ENCODE measurements around the gene CDKN2AIPNL.

CDKN2AIPNL gene, protein sequence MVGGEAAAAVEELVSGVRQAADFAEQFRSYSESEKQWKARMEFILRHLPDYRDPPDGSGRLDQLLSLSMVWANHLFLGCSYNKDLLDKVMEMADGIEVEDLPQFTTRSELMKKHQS

DNA sequence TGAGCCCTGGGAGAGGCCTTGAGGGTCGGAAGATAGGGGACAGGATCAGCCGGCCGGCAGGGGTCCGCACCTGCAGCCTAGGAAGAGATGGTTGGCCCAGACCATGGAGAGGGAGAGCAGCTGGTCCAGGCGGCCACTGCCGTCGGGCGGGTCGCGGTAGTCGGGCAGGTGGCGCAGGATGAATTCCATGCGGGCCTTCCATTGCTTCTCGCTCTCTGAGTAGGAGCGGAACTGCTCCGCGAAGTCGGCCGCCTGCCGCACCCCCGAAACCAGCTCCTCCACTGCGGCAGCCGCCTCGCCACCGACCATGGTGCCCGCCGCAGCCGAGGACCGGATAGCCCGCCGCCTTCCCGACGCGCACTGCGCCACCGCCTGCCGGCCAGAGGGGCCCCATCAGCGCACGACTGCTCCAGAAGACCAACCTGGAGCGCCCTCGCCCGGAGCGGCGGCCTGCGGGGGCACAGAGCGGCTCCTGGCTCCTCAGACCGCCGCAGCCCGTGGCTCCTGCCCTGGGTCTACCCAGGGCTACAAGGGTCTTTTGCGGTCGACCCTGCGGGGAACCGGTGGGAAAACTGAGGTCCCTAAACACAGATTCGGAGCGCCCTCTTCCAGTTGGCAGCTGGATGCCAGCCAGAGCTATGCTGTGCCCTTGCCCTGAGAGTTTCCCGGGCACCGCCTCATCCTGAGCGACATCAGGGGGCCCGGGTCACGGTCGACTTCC lies at the start of gene CDKN2AIPNL:
Gene CDKN2AIPNL (minus strand): TSS at position 336 of the 721 bp plus-strand sequence. CDS start 27 bp downstream, at position 309.
- peak; percentile 86 for DNase-seq

DNA sequence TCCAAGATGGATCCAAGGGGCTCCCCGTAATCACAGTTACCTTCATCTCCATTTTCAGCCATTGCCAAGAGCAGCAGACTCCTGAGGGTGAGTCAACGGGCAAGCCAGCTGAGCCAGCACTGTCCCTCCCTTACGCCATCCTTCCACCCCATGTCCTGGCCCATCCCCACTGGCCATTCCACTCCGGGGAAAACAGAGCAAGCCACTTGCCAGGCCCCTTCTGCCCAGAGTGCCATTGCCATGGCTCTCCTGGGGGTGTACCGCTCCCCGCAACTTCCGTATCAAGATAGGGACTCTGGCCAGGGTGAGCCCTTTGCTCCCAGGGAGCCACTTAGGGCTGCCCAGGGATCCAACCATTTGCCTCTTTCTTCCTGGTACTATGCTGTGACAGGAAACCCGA lies 48.9 kb upstream of the CDKN2AIPNL start:
- no peak for DNase-seq

DNA sequence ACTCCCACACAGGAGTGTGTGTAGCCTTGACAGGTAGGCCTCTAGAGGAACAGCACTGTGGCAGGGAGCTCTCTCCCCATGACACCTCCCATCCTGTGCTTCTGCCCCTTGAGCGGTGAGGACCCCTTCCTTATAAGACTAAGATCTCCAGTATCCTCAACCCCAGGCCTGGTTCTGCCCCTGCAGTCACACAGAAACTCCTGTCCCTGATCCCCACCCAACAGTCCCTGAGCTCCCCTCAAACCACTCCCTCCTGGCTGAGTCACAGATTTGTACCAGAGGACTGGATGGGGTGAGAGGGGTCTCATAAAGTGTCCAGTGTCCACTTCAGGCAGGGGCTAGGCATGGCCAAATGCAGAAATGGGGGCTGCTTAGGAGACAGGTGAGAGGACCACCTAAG lies 47.8 kb upstream of the CDKN2AIPNL start:
- DNase-seq = no peak

DNA sequence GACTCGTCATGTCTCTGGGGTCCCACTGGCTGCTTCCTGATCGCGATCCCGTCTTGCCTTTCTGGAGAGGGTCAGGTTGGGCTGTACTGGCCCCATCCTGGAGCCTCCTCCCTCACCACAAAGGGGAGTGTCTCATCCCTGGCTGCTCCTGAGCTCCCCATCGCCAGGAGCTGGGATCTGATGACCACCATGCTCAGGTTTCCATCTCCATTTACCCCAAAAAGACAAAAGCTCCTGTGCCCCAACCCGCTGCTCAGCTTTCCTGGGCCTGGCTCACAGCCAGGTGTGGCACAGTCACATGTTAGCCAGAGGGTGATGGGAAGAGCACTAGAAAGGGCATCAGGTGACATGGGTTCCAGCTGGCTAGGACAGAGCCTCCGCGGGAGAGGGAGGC lies 47.3 kb upstream of the CDKN2AIPNL start:
- DNase-seq = no peak

DNA sequence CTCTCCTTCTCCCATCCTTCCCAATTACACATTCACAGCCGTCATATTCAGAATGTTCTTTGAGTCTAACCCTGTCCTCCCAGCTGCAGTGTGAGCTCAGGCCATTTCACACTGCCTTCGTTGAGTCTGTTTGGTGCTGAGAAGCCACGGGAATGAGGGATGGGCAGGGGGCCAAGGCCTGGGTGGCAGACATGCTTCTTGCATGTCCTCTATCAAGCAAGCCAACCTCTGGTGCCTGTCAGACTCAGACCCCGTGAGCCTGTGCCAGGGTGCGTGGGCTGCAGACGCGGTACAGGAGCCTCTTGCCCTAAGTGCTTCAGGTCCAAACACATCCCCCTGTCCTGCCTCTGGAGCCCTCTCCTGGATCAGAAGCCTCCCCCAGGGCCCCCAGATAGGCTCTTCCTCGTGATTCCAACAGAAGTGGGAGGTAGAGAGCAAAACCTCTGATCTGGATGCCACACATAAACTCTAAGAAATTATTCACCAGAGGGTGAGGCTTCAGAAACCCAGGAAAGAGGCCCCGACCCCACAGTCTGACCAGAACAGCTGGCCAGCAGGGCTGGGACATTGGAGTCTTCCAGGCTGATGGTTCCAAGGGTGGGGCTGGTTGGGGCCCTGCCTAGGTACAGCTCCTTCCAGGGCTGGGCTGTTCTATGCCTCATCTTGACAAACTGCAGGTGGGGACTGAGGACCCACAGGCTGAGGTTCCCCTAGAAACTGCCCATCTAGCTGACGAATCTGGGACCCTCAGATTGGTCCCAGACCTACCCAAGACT lies 46.7 kb upstream of the CDKN2AIPNL start:
- no peak for DNase-seq

DNA sequence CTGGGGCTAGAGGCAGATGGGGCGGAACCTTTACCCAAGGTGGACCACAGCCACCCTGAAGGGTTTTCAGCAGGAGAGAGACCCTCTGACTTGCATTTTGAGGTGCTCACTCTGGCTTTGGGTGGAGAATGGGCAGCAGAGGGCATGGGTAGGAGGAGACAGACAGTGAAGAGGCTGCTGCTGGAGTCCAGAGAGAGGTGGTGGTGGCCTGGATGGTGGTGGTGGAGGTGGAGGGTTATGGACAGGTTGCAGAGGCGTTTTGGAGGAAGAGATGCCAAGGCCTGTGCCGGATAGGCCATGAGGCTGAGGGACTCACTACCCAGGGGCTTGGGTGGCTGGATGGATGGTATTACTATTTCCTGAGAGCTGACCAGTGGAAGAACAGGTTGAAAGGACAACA lies 46.1 kb upstream of the CDKN2AIPNL start:
- no peak for DNase-seq

DNA sequence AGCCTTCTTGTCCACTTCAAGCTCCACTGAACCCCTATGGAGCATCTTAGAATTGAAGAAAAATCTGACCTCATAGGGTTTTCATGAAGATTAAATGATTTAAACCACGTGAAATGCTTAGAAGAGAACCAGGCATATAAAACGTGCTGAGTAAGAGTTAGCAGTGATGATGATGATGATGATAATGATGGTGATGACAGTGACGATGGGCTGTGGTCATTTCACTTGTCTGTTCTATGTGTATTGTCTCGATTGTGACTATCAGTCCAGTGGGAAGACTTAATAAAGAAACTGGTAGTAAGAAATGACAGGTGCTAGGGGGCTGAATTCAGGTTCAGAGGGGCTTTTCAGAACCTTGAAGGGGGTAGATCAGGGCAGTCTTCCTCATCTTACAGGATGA lies 45.1 kb upstream of the CDKN2AIPNL start:
- no peak for DNase-seq

DNA sequence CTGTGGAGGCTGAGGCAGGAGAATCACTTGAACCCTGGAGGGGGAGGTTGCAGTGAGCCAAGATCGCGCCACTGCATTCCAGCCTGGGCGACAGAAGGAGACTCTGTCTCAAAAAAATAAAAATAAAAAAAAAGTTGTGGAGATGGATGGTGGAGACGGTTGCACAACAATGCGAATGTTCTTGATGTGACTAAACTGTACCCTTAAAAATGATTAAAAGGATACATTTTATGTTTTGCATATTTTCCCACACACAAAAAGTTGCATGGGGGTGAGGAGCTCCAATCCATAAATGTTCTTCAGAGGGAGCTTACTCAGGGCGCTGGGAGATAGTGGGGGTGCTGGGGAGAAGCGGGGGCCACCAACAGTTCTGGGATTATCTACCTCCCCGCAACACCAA lies 43.8 kb upstream of the CDKN2AIPNL start:
- no peak for DNase-seq

DNA sequence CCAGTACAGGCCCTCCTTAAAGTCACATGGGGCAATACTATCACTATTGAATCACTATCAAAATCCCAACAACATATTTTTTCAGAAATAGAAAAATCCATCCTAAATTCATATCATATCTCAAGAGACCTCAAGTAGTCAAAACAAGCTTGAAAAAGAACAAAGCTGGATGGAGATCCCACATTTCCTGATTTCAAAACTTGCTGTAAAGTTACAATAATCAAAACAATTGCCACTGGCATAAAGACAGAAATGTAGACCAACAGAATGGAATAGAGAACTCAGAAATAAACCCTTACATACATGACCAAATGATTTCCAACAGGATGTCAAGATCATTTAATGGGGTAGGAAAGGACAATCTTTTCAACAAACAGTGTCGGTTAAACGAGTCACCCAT lies 41.3 kb upstream of the CDKN2AIPNL start:
- no peak for DNase-seq

DNA sequence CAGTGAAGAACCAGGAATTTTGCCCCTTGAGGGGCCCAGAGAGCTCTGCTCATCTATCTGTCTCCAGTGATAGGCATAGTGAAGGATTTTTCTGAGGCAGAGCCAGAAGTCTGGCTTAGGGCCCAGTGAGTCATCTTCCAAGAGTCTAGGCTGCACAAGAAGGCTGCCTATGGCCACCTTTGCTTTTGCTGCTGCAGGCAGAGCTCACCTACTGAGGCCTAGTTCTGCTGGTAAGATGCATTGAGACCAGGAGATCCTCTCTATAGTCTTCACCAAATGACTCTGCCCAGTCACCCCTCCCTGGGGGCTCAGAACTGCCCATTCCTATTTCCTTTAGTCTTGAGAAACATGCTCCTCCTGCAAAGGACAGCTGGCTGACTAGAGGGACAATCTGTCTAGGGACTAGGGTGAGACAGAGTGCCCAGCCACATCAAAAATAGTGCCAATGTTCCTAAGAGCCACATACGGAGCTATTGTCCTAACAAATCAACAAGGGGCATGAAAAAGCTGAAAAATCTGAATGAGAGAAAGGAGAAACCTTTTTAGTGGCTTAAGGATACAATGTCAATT lies 40.3 kb upstream of the CDKN2AIPNL start:
- peak; percentile 86 for DNase-seq

DNA sequence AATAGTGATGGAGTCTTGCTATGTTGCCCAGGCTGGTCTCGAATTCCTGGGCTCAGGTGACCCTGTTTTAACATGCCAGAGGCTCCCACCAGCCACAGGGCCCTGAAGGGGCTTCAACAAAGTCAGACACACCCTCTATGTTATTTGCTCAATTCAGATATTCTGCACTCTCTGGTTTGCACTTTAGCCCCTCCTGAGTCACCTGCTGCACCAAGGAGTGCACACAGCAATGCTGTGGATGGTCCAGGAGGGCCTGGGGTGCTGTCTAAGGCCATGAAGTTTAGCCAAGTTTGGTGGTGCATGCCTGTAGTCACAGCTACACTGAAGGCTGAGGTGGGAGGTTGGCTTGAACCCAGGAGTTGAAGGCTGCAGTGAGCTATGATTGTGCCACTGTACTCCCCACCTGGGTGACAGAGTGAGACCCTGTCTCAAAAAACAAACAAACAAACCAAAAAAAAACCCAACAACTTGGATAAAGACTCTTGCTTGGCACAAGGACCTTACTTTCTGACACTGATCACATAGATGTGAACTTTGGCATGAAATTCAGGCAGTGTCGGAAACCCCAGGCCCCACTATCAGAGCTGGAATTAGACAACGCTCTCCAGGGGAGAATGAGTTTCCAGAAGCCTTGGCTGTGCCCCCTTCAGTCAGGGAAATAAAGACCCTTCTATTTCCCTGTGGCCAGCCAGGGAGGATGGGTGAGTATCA lies 39.7 kb upstream of the CDKN2AIPNL start:
- DNase-seq = no peak

DNA sequence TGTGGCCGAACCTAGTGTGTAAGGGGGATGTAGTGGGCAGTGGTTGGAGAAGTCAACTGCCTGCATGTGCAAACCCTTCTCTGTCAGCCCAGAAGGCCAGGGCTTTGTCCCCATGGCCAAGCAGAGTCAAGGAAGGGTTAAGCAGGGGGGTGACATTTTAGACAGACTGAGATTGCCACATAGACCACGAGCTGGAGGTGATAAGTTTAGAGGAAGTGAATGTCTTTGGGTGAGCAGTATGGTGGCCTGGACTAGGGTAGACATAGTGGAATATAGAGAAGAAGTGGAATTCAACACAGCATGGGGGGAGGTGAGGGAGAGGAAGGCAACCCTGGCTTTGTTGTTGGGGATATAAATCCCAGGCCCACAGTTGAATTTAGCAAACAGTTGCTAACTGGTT lies 38.7 kb upstream of the CDKN2AIPNL start:
- no peak for DNase-seq

DNA sequence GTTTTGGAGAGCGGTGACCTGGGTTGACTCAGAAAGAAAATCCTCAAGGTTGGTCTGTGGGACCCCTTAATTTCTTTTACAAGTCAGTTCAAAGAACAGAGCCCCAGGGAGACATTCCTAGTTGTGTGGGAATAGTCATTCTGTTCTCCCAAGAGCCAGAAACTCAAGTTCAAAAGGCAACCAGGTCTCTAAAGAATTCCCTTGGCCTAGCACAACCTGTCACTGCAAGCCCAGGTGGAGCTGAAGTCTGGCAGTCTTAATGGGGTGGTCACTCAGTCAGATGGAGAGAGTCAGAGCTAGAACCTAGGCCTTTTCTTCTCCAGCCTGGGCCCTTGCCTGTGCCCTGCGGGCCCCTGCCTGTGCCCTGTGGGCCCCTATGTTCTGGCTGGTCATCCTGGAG lies 37.5 kb upstream of the CDKN2AIPNL start:
- no peak for DNase-seq

DNA sequence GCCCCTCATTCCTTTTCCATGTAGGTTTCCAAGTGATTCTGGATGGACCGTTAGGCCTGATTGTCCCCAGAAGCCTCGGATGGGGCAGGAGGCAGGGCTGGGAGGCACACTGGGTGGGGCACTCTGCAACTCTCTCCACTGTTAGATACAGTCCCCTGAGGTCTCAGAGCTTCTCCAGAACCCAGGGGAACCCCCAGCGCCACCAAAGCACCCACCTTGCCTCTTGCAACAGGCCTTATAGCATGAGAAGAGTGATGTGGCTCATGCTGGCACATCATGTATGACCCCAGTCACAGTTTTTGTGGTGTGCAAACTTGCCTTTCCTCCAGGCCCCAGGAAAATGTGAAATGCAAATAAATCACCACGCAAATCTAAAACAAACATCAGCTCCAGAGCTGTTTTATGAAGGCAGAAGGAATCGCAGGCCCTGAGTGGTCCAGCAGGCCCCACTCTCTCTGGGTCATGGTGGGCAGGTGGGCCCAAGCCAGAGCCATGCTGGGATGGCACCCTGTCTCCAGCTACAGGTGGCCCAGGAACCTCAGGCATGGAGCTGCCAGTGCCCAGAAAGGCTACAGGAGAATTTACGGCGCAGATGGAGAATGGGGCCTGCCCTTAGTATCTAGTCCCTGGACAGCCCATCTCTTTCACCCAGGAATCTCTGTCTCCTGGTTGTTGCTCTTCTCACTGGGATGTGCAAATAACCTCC lies 36.3 kb upstream of the CDKN2AIPNL start:
- no peak for DNase-seq

DNA sequence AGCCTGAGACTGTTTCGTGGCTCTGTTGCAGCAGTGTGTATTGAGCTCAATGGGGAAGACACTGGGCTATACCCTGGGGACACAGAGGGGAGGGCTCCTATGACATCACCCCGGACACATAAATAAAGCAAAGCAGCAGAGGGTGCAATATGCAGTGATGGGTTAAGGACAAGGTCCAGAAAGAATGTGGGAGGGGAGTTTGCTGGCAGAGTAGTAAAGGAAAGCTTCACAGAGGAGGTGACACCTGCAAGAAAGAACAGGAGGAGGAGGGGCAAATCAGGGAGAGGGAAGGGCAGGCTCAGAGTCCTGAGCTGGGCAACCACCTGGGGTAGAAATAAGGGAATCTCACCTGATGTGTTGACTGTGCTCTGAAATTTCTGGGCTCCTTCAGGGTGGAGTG lies 35.3 kb upstream of the CDKN2AIPNL start:
- no peak for DNase-seq

DNA sequence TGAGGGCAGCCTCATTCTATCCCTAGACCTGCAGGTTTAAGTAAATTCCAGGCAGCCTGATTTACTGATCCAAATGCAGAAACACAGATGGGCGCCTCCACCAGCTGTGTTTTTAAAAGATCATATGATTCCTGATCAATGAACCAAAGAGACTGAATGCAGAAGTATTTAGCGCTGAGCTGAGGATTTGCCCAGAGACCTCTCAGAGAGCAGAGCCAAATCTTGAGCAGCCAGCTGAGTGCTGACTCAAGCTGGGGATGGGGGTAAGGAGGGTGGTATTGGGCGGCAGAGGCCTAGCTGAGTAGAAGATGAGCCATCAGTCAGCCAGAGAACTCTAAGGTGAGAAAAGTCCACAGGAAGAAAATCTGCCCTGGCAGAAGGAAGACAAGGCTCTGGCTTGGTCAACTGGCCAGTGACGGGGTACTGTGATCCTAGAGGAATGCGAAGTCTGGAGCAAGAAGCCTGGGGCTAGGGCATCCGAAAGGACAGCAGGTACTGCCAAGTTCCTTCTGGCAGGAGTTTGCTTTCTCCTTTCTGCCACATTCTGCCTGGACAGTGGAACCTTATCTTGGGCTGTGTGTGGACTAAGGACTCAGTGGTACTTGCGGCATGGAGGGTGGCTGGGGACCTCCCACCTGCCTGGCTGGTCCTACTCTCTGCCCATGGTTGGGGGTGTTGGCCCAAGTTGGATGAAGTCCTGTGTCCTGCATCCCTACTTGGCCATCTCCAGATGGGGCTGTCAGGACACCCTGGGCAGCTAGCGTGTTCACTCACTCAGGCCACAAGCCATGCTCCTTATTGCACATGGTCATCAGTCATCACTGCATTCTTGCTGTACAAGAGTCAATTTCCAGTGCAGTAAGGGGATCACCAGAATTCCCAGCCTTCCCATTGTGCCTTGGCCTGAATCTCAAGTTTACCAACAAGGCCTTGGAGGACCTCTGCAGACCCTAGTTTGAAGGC lies 34.5 kb upstream of the CDKN2AIPNL start:
- no peak for DNase-seq

DNA sequence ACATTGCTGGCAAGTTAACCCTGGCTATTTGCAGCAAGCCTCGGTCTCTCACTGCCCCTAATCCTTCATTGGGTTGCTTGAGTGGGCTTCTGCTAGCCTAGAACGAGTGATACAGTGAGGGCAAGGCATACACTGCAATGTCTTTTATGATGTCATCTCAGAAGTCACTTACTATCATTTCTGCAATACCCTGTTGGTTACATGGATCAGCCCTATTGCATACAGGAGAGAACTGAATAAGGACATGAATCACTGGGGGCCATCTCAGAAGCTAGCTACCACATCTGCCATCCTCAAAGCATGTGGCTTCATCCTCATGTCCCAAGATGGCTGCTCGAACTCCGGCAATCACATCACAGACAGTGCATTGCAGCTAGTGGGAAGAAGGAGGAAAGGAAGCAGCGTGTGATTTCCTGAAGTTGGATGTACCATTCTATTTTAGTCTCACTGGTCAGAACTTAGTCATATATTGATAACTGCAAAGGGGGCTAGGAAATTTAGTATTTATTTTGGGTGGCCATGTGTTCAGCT lies 33.3 kb upstream of the CDKN2AIPNL start:
- no peak for DNase-seq

DNA sequence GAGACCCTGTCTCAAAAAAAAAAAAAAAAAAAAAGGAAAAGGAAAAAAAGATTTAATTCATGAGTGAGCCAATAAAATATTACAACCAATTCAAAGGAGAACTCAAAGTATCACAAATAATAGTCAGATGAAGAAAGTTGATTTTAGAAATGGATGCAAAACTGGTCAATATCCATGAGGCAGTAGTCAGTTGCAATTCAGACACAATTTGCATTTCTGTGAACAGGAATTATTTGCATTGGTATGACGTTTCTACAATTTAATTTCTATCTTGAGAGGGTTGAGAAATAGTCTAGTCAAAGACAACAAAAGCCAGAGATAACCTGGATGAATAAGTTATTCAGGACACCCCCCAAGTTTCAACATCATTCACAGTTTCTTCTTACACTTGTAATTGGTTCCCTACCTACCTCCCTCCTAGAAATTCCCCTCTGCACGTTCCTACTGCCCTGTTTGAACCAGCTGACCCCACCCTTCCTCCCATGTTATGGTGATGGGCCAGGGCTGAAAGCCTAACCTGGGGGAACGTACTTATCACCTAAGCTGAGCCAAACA lies 28.6 kb upstream of the CDKN2AIPNL start:
- DNase-seq = peak; percentile 64

DNA sequence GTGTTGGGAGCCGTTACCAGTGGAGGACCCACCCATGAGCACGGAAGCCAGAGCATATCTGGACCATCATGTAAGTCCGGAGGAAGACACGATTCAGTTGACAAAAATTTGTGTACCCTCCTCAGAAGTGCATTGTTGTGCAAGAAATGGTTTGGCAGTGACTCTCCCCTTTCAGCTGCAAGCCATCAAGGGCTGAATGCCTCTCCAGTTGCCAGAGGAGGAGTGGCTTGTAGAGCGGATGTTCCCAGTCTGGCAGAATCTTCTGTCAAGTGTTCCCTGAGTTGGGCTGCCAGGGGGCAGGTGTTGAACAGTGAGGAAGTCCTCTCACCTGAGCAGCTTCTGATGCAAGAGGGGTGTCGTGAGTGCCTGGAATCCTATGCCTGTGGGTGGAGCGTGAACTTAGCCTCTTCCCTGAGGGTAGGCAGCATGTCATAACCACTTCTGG lies 27.6 kb upstream of the CDKN2AIPNL start:
- peak; percentile 88 for DNase-seq

DNA sequence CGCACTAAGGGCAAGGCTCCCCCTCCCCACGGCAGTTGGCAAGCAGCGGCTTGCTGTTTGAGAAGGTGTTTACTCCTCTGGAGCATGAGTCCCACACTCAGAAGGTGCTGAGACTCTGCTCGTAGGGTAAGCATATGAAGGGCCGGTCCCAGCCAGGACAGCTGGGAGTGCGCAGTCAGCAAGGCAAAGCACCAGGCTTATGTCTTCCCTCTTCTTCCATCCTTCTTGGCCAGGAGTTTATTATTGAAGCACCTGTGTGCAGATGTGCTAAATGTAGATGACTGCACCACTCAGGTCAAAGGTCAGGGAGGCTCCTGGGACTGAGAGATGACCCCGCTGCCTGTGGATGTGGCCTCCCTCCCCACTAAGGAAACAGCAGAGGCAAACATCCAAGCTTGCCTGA lies 27.0 kb upstream of the CDKN2AIPNL start:
- DNase-seq = no peak

Measured in NCI-H226 (cell line).